ENCODE results near the gene MEGF11. TPM values are rescaled to one million over a fixed set of nuclear protein-coding genes. Genes with fewer than 3 reads are reported as not detected.

MEGF11 gene
- total RNA-seq, 1 experiment from 2014 or later = 2.3 TPM

DNA sequence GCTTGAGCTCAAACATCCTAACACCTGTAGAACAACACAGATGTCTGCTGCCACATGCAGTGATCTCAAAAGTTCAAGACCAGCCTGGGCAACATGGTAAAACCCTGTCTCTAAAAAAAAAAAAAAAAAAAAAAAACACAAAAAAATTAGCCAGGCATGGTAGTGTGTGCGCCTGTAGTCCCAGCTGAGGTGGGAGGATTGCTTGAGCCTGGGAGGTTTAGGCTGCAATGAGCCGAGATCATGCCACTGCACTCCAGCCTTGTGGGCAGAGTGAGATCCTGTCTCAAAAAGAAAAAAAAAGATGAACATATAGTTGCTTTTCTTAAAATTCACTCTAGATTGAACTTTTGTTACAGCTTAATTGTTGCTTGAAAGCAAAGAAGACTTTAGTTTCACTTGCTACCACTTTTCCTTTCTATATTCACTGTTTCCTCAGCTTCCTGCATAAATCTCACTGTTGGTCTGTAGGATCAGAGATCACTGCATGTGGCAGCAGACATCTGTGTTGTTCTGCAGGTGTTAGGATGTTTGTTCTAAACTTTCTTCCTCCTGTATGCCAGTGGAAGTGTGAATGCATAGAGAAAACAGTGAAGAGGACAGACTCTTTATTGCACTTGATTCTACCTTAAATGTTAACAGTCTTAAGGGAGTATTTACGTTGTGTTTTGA, 371.6 kb downstream of the MEGF11 start:
- TF ChIP-seq EZH2phosphoT487 (IDR thresholded peaks at IDR 0.05; ENCODE audit: borderline replicate concordance) = no peak
- TF ChIP-seq ZNF274 (IDR thresholded peaks at IDR 0.05; ENCODE audit: low read depth, low read length) = no peak
- TF ChIP-seq POLR2A (IDR thresholded peaks at IDR 0.05; ENCODE audit: borderline replicate concordance, extremely low read depth, insufficient read depth, insufficient read length) = no peak
- TF ChIP-seq, protein P1, sequence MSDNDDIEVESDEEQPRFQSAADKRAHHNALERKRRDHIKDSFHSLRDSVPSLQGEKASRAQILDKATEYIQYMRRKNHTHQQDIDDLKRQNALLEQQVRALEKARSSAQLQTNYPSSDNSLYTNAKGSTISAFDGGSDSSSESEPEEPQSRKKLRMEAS (IDR thresholded peaks at IDR 0.05) = no peak
- TF ChIP-seq EGR1 (IDR thresholded peaks at IDR 0.05; ENCODE audit: low read depth) = no peak
- no peak for TF ChIP-seq SIN3A (IDR thresholded peaks at IDR 0.05; ENCODE audit: low read depth)
- TF ChIP-seq, protein P2, sequence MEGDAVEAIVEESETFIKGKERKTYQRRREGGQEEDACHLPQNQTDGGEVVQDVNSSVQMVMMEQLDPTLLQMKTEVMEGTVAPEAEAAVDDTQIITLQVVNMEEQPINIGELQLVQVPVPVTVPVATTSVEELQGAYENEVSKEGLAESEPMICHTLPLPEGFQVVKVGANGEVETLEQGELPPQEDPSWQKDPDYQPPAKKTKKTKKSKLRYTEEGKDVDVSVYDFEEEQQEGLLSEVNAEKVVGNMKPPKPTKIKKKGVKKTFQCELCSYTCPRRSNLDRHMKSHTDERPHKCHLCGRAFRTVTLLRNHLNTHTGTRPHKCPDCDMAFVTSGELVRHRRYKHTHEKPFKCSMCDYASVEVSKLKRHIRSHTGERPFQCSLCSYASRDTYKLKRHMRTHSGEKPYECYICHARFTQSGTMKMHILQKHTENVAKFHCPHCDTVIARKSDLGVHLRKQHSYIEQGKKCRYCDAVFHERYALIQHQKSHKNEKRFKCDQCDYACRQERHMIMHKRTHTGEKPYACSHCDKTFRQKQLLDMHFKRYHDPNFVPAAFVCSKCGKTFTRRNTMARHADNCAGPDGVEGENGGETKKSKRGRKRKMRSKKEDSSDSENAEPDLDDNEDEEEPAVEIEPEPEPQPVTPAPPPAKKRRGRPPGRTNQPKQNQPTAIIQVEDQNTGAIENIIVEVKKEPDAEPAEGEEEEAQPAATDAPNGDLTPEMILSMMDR (IDR thresholded peaks at IDR 0.05 in 2 of 3, conservative IDR thresholded peaks at IDR 0.05 in 1 of 3; ENCODE audit: borderline replicate concordance in 1 of 3, insufficient read depth in 1 of 3, low read depth in 2 of 3, low read length in 2 of 3) = no peak
- TF ChIP-seq FOSL1 (IDR thresholded peaks at IDR 0.05; ENCODE audit: low read depth) = no peak
- TF ChIP-seq, protein P3, sequence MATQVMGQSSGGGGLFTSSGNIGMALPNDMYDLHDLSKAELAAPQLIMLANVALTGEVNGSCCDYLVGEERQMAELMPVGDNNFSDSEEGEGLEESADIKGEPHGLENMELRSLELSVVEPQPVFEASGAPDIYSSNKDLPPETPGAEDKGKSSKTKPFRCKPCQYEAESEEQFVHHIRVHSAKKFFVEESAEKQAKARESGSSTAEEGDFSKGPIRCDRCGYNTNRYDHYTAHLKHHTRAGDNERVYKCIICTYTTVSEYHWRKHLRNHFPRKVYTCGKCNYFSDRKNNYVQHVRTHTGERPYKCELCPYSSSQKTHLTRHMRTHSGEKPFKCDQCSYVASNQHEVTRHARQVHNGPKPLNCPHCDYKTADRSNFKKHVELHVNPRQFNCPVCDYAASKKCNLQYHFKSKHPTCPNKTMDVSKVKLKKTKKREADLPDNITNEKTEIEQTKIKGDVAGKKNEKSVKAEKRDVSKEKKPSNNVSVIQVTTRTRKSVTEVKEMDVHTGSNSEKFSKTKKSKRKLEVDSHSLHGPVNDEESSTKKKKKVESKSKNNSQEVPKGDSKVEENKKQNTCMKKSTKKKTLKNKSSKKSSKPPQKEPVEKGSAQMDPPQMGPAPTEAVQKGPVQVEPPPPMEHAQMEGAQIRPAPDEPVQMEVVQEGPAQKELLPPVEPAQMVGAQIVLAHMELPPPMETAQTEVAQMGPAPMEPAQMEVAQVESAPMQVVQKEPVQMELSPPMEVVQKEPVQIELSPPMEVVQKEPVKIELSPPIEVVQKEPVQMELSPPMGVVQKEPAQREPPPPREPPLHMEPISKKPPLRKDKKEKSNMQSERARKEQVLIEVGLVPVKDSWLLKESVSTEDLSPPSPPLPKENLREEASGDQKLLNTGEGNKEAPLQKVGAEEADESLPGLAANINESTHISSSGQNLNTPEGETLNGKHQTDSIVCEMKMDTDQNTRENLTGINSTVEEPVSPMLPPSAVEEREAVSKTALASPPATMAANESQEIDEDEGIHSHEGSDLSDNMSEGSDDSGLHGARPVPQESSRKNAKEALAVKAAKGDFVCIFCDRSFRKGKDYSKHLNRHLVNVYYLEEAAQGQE (IDR thresholded peaks at IDR 0.05; ENCODE audit: low read depth) = no peak
- TF ChIP-seq ZFX (IDR thresholded peaks at IDR 0.05) = no peak
- DNase-seq (ENCODE audit: low read depth, low spot score) (no peak), ATAC-seq (no peak)
- H3K4me3 ChIP-seq (replicated peaks in 1 of 2; ENCODE audit: low read depth in 1 of 2, low read length in 2 of 2) = no peak overlapping the region
- CTCF ChIA-PET = interaction anchor here (0.9 to 1.4 kb wide), 3 partner anchors 11 to 25 kb away, joined by 3 read pairs; no protein-coding TSS in a partner anchor
- peaks cover 46 to 50% of the 10 kb centered on the region in 2 experiments for H3K36me3 ChIP-seq (ENCODE audit: control insufficient read depth in 1 of 2, insufficient read depth in 2 of 2, low read length in 2 of 2)
- H4K20me1 ChIP-seq (ENCODE audit: insufficient read depth) = peaks cover 8% of the 10 kb centered on the region; the same call in 1 of the 2 replicates
- no peak overlapping the region for H3K9ac ChIP-seq (ENCODE audit: low read length)
- H3K9me2 ChIP-seq (ENCODE audit: insufficient read depth) = no peaks in the 10 kb centered on the region
- H2AFZ ChIP-seq (ENCODE audit: low read depth, low read length, poor library complexity, severe bottlenecking) = no peak overlapping the region
- RAD21 ChIA-PET (ENCODE audit: low non-redundant PET in 1 of 2, low total read pairs in 2 of 2, uncharacterized antibody in 2 of 2, unreplicated experiment in 2 of 2) = no interaction called here
- peaks cover 36% of the 10 kb centered on the region for H3K79me2 ChIP-seq (ENCODE audit: insufficient read depth, low read length)
- intact Hi-C loops (cut with micrococcal nuclease) = no loop called here
- no TSS peak for BruUV-seq (replicated peaks)
- H3K4me2 ChIP-seq (ENCODE audit: low read length) = no peak overlapping the region
- H3K27me3 ChIP-seq (ENCODE audit: insufficient read depth, low read length) = no peaks in the 10 kb centered on the region
- no peaks in the 10 kb centered on the region for H3K9me3 ChIP-seq (ENCODE audit: control insufficient read depth in 1 of 2, insufficient read depth in 1 of 2, low read depth in 1 of 2, low read length in 2 of 2)
- no peak overlapping the region for H3K27ac ChIP-seq (ENCODE audit: low read depth, low read length)
- POLR2A ChIA-PET = no interaction called here
- H3K4me1 ChIP-seq (ENCODE audit: control insufficient read depth in 1 of 2, insufficient read depth in 2 of 2, low read length in 2 of 2) = no peaks in the 10 kb centered on the region
